PC-9 (cell line): Measurements from ENCODE around the gene S100Z. TPM values are rescaled to one million over a fixed set of nuclear protein-coding genes. Genes with fewer than 3 reads are reported as not detected.

Experiments used
- BruUV-seq: library from RNA; stranded (reverse); fragments of 400-500 nt; replicated peaks from 2 replicates; lab custom pipeline; 2021; lab: Mats Ljungman, UMichigan
- CTCF ChIA-PET: fragments of 300-600 bp; sonication (Branson Sonifier 250); formaldehyde crosslinking; loops from one replicate; lab custom pipeline; 2022; ENCODE audit warnings: antibody characterized with exemption; lab: Charles Lee
- POLR2A ChIA-PET: fragments of 300-600 bp; sonication (Branson Sonifier 250); formaldehyde crosslinking; loops from one replicate; lab custom pipeline; 2022; ENCODE audit warnings: antibody characterized with exemption; ENCODE audit not compliant: unreplicated experiment; lab: Charles Lee
- DNase-seq, 2 experiments: peaks; one replicate each; pipeline versions ENCODE4 v3.0.0 to v3.0.0-alpha.2; 2015 to 2022; ENCODE audit warnings: mixed read lengths in 1 of 2
- H2AFZ ChIP-seq: fragments of 200-600 bp; sonication (generic); 2 replicates; pipeline ENCODE4 v1.8.1; 2017; ENCODE audit warnings: antibody characterized with exemption
- H3F3A ChIP-seq: fragments of 200-600 bp; sonication (generic); 2 replicates; pipeline ENCODE4 v1.8.1; 2017; ENCODE audit warnings: antibody characterized with exemption, mild to moderate bottlenecking, low read depth; ENCODE audit not compliant: insufficient read depth
- H3K27ac ChIP-seq: fragments of 200-600 bp; sonication (generic); 2 replicates; pipeline ENCODE4 v1.6.1; 2016; ENCODE audit warnings: mixed run types
- H3K27me3 ChIP-seq: fragments of 200-600 bp; sonication (generic); 2 replicates; pipeline ENCODE4 v1.6.1; 2016; ENCODE audit warnings: low read depth, mixed run types; ENCODE audit not compliant: insufficient read depth
- H3K36me3 ChIP-seq: fragments of 200-600 bp; sonication (generic); 2 replicates; pipeline ENCODE4 v1.6.1; 2016; ENCODE audit warnings: low read depth, mixed run types
- H3K4me1 ChIP-seq: fragments of 200-600 bp; sonication (generic); replicated peaks from 2 replicates; pipeline ENCODE4 v1.6.1; 2016; ENCODE audit warnings: mixed run types; ENCODE audit not compliant: insufficient read depth
- H3K4me2 ChIP-seq: fragments of 200-600 bp; sonication (generic); 2 replicates; pipeline ENCODE4 v1.6.1; 2017; ENCODE audit warnings: mixed run types
- H3K4me3 ChIP-seq: fragments of 200-600 bp; sonication (generic); 2 replicates; pipeline ENCODE4 v1.6.1; 2016; ENCODE audit warnings: mixed run types
- H3K79me2 ChIP-seq: fragments of 200-600 bp; sonication (generic); 2 replicates; pipeline ENCODE4 v1.6.1; 2017; ENCODE audit warnings: low read depth, mixed run types
- H3K9me2 ChIP-seq: fragments of 200-600 bp; sonication (generic); 2 replicates; pipeline ENCODE4 v1.8.1; 2017; ENCODE audit warnings: mild to moderate bottlenecking; ENCODE audit not compliant: insufficient read depth
- H3K9me3 ChIP-seq: fragments of 200-600 bp; sonication (generic); 2 replicates; pipeline ENCODE4 v1.8.1; 2016; ENCODE audit warnings: low read depth; ENCODE audit not compliant: insufficient read depth
- H4K20me1 ChIP-seq: fragments of 200-600 bp; sonication (generic); 2 replicates; pipeline ENCODE4 v1.8.1; 2017; ENCODE audit not compliant: insufficient read depth
- EZH2 ChIP-seq: fragments of 200-600 bp; sonication (generic); IDR thresholded peaks from 2 replicates; pipeline ENCODE4 v1.8.0; 2017; ENCODE audit warnings: antibody characterized with exemption, low read depth
- intact Hi-C: fragments of 100-400 bp; cut with micrococcal nuclease; formaldehyde crosslinking; loops from one replicate; pipeline ENCODE4 v1.10.0; 2022; ENCODE audit not compliant: unreplicated experiment
- total RNA-seq: library from RNA; stranded (reverse); gene quantifications from 2 replicates; pipeline ENCODE4 v1.2.3, GENCODE V29; 2021
- TF ChIP-seq, protein P1 (sequence below): fragments of 200-600 bp; sonication (generic); conservative IDR thresholded peaks from 2 replicates; pipeline ENCODE4 v1.6.1; 2017; ENCODE audit warnings: mixed run types, antibody characterized with exemption, mild to moderate bottlenecking, moderate library complexity

Gene S100Z
- total RNA-seq, 1 experiment from 2014 or later: not detected

GRCh38 chr5:76845890-76846289 lies 3.9 kb upstream of the S100Z start:
- no TSS peak for BruUV-seq
- Histone ChIP-seq H3K9me3 (no peaks in the 10 kb centered on the region), H3K27me3 (no peaks in the 10 kb centered on the region), H3K4me1 (peaks cover 11% of the 10 kb centered on the region), H3K27ac (no peak overlapping the region), H3K36me3 (no peaks in the 10 kb centered on the region), H4K20me1 (no peaks in the 10 kb centered on the region), H2AFZ (no peak overlapping the region), H3F3A (peaks cover 3% of the 10 kb centered on the region; the same call in 1 of the 2 replicates), H3K9me2 (no peaks in the 10 kb centered on the region), H3K79me2 (no peaks in the 10 kb centered on the region), H3K4me2 (no peak overlapping the region), H3K4me3 (no peak overlapping the region)
- intact Hi-C loops: no loop called here
- CTCF ChIA-PET: no interaction called here
- POLR2A ChIA-PET: no interaction called here
- TF ChIP-seq EZH2: no peak
- TF ChIP-seq, protein P1, sequence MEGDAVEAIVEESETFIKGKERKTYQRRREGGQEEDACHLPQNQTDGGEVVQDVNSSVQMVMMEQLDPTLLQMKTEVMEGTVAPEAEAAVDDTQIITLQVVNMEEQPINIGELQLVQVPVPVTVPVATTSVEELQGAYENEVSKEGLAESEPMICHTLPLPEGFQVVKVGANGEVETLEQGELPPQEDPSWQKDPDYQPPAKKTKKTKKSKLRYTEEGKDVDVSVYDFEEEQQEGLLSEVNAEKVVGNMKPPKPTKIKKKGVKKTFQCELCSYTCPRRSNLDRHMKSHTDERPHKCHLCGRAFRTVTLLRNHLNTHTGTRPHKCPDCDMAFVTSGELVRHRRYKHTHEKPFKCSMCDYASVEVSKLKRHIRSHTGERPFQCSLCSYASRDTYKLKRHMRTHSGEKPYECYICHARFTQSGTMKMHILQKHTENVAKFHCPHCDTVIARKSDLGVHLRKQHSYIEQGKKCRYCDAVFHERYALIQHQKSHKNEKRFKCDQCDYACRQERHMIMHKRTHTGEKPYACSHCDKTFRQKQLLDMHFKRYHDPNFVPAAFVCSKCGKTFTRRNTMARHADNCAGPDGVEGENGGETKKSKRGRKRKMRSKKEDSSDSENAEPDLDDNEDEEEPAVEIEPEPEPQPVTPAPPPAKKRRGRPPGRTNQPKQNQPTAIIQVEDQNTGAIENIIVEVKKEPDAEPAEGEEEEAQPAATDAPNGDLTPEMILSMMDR: no peak
- DNase-seq: no peak

- no peak overlapping the region for H2AFZ ChIP-seq
- no peak for DNase-seq
Observed at GRCh38 chr5:76850543-76851145, 830 bp downstream of the S100Z start.

DNA sequence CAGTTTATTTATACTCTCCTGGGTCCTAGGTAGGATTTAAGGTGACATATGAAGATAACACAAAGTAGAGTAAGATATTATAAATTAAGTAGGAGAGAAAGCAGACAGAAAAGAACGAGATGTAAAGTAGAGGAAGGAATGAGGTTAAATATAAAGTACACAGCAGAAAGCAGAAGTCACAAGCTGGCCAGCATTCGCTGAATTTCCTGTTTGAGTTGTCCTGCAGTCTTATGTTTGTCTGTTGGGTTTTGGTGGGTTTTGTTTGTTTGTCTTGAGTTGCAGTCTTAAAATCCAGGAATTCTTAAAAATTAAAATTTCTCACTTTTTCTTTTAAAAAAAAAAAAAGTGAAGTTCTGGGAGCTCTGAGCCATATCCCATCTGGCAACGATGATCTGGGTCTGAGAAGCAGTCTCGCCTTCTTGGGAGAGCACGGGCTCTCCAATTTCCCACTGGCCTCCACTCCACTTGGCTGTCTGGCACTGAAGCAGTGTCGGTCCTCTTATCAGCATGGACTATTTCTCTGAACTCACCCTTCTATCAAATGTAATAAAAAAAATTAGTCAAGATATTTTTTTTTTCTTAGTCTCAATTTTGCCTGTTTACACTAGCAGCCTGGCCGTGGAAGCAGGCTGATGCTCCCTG lies 2.0 kb downstream of the S100Z start:
- Histone ChIP-seq H4K20me1 (no peaks in the 10 kb centered on the region), H2AFZ (no peak overlapping the region), H3K4me3 (no peak overlapping the region), H3K4me1 (peaks cover 11% of the 10 kb centered on the region), H3K4me2 (no peak overlapping the region), H3K36me3 (no peaks in the 10 kb centered on the region), H3F3A (0 out of 2 replicates have a peak, but pooled peaks cover 3% of the 10 kb centered on the region), H3K9me2 (no peaks in the 10 kb centered on the region), H3K27me3 (no peaks in the 10 kb centered on the region), H3K27ac (no peak overlapping the region), H3K9me3 (no peaks in the 10 kb centered on the region), H3K79me2 (no peaks in the 10 kb centered on the region)
- intact Hi-C loops: no loop called here
- no peak for DNase-seq
- no TSS peak for BruUV-seq
- CTCF ChIA-PET: no interaction called here
- POLR2A ChIA-PET: no interaction called here
- TF ChIP-seq EZH2: no peak
- TF ChIP-seq, protein P1: no peak

More at GRCh38 chr5:76850543-76851145, 830 bp downstream of the S100Z start:
- H3K36me3 ChIP-seq: no peaks in the 10 kb centered on the region
- ChIA-PET POLR2A (interaction anchor here (0.6 kb wide), 1 partner anchor 30 kb away, joined by 3 read pairs; no protein-coding TSS in a partner anchor), CTCF (no interaction called here)
- H3K9me2 ChIP-seq: no peaks in the 10 kb centered on the region
- intact Hi-C loops: no loop called here
- TF ChIP-seq EZH2: no peak
- TF ChIP-seq, protein P1: no peak
- no peak overlapping the region for H3K27ac ChIP-seq
- H3F3A ChIP-seq: 0 out of 2 replicates have a peak, but pooled peaks cover 3% of the 10 kb centered on the region
- peaks cover 11% of the 10 kb centered on the region for H3K4me1 ChIP-seq
- H3K27me3 ChIP-seq: no peaks in the 10 kb centered on the region
- no peaks in the 10 kb centered on the region for H3K9me3 ChIP-seq
- no peak overlapping the region for H3K4me3 ChIP-seq
- no peaks in the 10 kb centered on the region for H4K20me1 ChIP-seq
- H3K79me2 ChIP-seq: no peaks in the 10 kb centered on the region
- H3K4me2 ChIP-seq: no peak overlapping the region
- BruUV-seq: no TSS peak
